ENCODE measurements around the gene NCOA4.
"Not testable (repeated sequence)": the region's sequence is repeated elsewhere in the genome, so short reads cannot be mapped to it uniquely, and the experiment has no call there.

The NCOA4 gene

GRCh38 chr10:46025406-46025805, 5.0 kb downstream of the NCOA4 start:
- in situ Hi-C loops (cut with MboI; ENCODE audit: low pct_unique_long_range_greater_than_20kb, low sequenced_read_pairs): no loop called here
- DNase-seq: no peak

GRCh38 chr10:46024948-46025347, 5.5 kb downstream of the NCOA4 start:
- in situ Hi-C loops (cut with MboI; ENCODE audit: low pct_unique_long_range_greater_than_20kb, low sequenced_read_pairs): no loop called here

GRCh38 chr10:46022978-46023702, 7.3 kb downstream of the NCOA4 start:
- in situ Hi-C loops (cut with MboI; ENCODE audit: low pct_unique_long_range_greater_than_20kb, low sequenced_read_pairs): no loop called here
- DNase-seq: peak; percentile 92

More at GRCh38 chr10:46024948-46025347, 5.5 kb downstream of the NCOA4 start:
- DNase-seq: no peak

DNA sequence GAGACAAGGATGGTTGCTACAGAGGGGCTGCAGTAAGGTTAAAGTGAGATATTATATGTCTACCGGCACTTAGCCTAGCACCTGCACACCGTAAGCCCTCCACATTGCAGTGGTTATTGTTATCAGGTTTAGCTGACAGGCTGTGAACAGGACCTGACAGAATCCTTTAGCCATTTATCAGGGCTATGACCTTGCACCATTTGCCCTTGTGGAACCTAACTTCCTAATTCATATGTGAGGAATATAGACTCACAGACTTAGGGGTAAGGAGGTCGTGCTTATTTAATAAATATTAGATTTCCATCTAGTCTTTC, 10.1 kb downstream of the NCOA4 start:
- in situ Hi-C loops (cut with MboI; ENCODE audit: low pct_unique_long_range_greater_than_20kb, low sequenced_read_pairs): no loop called here
- DNase-seq: no peak

DNA sequence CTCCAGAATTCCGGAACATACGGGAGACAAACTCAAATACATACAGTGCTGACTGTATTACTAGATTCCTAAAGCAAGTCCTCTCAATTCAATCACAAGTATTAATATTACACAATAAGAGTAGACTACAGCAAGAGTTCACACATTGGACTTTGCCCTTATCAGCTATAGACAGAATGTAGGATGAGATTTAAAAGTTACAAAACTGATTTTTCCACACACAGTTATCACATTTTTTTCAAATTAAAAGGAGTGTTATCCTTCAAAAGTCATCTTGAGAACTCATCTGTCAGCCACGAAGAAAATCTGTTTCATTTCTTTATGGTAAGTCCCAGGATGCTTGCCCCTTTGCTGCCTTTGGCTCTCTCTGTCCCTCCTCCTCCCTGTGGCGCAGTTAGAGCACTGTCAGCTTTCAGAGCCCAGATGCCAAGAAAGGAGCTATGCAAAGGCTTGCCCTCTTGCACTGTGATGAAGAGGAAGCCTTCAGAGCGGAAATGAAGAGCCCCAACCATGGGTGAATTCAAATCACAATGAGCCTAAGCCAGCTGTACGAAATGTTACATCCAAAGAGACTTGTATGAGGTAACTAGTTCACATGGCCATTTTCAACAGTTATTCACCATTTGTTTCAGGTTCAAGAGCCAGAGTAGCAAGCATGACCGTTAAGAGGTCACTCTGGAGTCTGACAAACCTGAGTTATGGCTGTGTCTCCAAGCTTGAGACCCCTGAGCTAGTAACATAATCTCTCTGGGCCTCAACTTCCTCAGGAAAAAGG, 10.7 kb downstream of the NCOA4 start:
- in situ Hi-C loops (cut with MboI; ENCODE audit: low pct_unique_long_range_greater_than_20kb, low sequenced_read_pairs): no loop called here
- no peak for DNase-seq

DNA sequence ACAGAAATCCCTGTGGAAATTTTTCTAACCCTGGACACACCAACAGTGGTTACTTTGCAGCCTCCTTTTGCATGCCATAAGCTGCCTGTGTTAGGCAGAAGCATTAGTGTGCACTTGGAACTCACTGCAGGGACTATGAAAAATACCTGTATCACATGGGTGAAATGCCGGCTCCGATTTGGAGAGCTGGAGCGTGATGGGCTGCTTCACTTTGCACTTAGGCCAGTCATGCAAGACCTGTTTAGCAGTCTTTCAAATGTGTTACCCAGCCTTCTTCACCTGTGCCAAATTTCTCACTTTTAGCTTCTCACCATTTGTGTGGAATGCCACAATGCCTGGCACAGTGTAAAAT, 11.3 kb downstream of the NCOA4 start:
- DNase-seq: no peak
- in situ Hi-C loops (cut with MboI; ENCODE audit: low pct_unique_long_range_greater_than_20kb, low sequenced_read_pairs): no loop called here

DNA sequence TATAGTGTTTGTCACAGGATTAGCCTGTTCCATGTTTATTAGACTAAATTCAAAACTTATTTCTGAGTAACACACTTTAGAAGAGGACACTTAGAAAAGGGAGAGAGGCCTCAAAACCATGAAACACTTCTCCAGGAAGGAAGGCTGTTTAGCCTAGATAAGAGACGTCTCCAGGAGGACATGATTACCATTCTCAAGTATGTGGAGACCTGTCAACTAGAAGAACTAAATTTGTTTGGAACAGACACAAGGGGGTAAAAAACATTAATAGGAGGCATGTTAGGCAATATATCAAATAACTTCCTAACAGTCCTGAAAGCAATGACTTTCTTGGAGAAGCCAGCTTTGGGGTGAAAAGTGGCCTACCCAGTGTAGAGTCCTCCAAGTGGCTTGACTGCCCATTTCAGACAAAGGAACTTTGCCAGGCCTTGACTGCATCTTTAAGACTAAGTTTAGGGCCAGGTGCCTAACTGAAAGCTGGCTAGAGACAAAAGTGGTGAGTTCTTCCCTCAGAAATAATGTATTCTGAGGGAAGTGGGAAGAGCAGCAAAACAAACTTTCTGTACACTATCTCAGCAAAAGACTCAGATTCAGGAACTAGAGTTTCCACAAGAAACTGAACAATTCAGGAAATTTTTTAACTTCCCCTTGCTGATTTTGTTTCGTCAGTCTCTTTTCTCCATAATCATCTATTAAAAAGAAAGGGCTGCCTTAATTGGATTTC, 11.8 kb downstream of the NCOA4 start:
- in situ Hi-C loops (cut with MboI; ENCODE audit: low pct_unique_long_range_greater_than_20kb, low sequenced_read_pairs): no loop called here
- DNase-seq: peak; percentile 35

DNA sequence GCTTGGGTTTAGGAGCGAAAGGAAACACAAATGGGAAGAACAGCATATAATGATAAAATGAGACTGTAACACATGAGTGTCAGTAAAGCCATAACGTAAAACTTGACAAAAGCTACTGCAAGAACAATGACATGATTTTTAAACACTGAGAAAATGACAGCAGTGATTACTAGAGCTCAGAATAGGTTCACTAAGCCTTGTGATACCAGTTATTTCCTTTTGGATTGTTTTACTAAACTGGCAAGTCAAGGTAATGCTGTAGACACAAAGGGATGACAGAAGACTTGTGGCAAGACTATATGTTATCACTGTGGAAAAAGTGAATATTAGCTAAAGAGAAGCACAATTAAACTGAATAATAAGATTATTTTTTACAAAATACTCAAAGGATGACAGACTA, 12.7 kb downstream of the NCOA4 start:
- in situ Hi-C loops (cut with MboI; ENCODE audit: low pct_unique_long_range_greater_than_20kb, low sequenced_read_pairs): no loop called here

DNA sequence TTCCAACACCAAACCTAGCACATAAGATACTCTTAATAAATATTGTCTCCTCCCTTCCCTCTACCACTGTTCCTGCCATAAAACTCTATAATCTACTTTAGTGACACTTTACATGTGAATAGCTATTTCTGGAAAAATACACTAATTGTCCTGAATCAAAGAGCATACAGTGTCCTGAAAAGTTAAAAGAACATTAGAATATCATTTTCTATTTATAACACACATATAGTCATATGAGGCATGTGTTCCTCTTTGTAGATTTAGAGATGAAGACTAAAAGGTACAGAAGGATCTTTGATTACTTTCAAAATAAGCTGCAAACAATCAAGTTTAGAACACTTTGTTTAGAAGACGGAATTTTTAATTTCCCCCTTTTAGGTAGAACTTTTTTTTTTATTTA, 13.6 kb downstream of the NCOA4 start:
- in situ Hi-C loops (cut with MboI; ENCODE audit: low pct_unique_long_range_greater_than_20kb, low sequenced_read_pairs): no loop called here
- DNase-seq: no peak

More for the DNA sequence above, 12.7 kb downstream of the NCOA4 start:
- DNase-seq: no peak

- no peak for DNase-seq
- in situ Hi-C loops (cut with MboI; ENCODE audit: low pct_unique_long_range_greater_than_20kb, low sequenced_read_pairs): no loop called here
These were observed 14.2 kb downstream of the NCOA4 start for GRCh38 chr10:46016190-46016589.

GRCh38 chr10:46014683-46015405, 15.6 kb downstream of the NCOA4 start:
- in situ Hi-C loops (cut with MboI; ENCODE audit: low pct_unique_long_range_greater_than_20kb, low sequenced_read_pairs): no loop called here
- no peak for DNase-seq

GRCh38 chr10:46014206-46014605, 16.2 kb downstream of the NCOA4 start:
- no peak for DNase-seq
- in situ Hi-C loops (cut with MboI; ENCODE audit: low pct_unique_long_range_greater_than_20kb, low sequenced_read_pairs): no loop called here

DNA sequence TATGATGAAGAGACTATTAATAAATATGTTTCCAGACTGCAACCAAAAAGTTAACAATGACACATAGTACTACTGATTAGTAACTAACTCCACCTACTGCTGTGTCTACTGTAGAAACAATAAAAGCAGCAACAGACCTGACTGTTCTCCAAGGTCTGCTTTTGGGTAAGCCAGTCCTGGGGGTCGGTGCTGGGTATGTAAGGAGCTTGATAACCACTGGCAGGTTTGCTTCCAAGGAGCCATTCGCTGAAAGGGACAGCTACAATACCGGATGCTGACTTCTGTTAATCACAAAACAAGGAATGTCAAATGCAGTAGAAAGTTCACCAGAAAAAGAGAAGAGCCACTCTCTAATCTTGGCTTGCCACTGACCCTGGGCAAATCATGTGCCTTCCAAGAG, 17.7 kb downstream of the NCOA4 start:
- in situ Hi-C loops (cut with MboI; ENCODE audit: low pct_unique_long_range_greater_than_20kb, low sequenced_read_pairs): no loop called here
- DNase-seq: no peak

- in situ Hi-C loops (cut with MboI; ENCODE audit: low pct_unique_long_range_greater_than_20kb, low sequenced_read_pairs): no loop called here
- DNase-seq: no peak
These were observed 24.2 kb downstream of the NCOA4 start for GRCh38 chr10:46006219-46006618.

DNA sequence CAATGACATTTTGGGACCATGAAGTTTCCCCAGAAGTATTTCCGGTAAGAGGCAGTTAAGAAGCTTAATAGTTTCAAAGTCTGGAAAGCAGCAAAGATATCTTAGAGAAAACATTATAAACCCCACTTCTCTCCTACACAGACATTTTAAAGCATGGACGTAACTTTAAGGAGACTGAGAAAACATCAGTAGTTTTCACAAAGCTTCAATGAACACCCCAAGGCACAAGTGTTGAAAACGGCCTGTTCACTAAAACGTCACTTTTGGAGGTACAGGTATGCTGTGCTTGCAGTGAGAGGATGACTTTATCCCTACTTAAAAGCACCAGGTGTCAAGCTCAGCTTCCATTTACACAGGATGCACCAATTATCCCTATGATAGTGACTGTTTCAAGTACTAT, 25.0 kb downstream of the NCOA4 start:
- in situ Hi-C loops (cut with MboI; ENCODE audit: low pct_unique_long_range_greater_than_20kb, low sequenced_read_pairs): no loop called here
- DNase-seq: no peak

- in situ Hi-C loops (cut with MboI; ENCODE audit: low pct_unique_long_range_greater_than_20kb, low sequenced_read_pairs): no loop called here
- DNase-seq: no peak
These were observed 25.5 kb downstream of the NCOA4 start for GRCh38 chr10:46004963-46005362.

GRCh38 chr10:46002916-46003693, 27.3 kb downstream of the NCOA4 start:
- in situ Hi-C loops (cut with MboI; ENCODE audit: low pct_unique_long_range_greater_than_20kb, low sequenced_read_pairs): no loop called here
- no peak for DNase-seq

DNA sequence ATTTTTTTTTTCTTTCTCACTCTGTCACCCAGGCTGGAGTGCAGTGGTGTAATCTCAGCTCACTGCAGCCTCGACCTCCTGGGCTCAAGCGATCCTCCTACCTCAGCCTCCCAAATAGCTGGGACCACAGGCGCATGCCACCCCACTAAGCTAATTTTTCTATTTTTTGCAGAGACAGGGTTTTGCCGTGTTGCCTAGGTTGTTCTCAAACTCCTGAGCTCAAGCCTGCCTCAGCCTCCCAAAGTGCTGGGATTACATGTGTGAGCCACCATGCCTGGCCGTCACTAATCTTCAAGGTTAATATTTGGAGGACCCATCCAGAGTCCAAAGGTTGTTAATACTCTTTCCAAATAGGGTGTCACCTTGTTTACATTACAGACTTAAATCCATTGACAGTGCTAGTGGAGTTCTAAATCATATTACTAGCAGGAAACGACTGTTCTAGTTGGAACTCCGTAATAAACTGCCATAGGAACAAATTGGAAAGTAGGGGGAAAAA, 28.2 kb downstream of the NCOA4 start:
- in situ Hi-C loops (cut with MboI; ENCODE audit: low pct_unique_long_range_greater_than_20kb, low sequenced_read_pairs); DNase-seq: not testable (repeated sequence)

Data from KBM-7 (cell line).